Kidney (tissue), 14 donors: Measurements from ENCODE around the gene SNTG2. TPM values are rescaled to one million over a fixed set of nuclear protein-coding genes. Genes with fewer than 3 reads are reported as not detected.

ENCODE experiments used
- DNase-seq, 5 donors: peaks; one replicate each; pipeline ENCODE4 v3.0.0-alpha.2; 2013 to 2020
- FAIRE-seq: peaks from 2 replicates; lab custom pipeline; 2012; peaks lifted over from hg19 to GRCh38; lab: Jason Lieb, UNC
- H3K27ac ChIP-seq, 2 donors: one replicate each; pipeline ENCODE4 v1.7.0; 2013; ENCODE audit warnings: low read depth in 2 of 2, low read length in 2 of 2, inconsistent platforms in 1 of 2
- H3K27me3 ChIP-seq: one replicate; pipeline ENCODE4 v1.7.1; 2013; ENCODE audit warnings: low read length, inconsistent platforms; ENCODE audit not compliant: control insufficient read depth, insufficient read depth
- H3K36me3 ChIP-seq, 3 donors: one replicate each; pipeline versions ENCODE4 v1.7.0 to v1.7.1; 2013; ENCODE audit warnings: low read length in 3 of 3, control low read depth in 1 of 3, inconsistent platforms in 1 of 3; ENCODE audit not compliant: insufficient read depth in 3 of 3, control insufficient read depth in 2 of 3
- H3K4me1 ChIP-seq, 3 donors: one replicate each; pipeline versions ENCODE4 v1.7.0 to v1.7.1; 2013; ENCODE audit warnings: low read length in 3 of 3, inconsistent platforms in 1 of 3, low read depth in 1 of 3; ENCODE audit not compliant: control insufficient read depth in 2 of 3, insufficient read depth in 2 of 3
- H3K4me3 ChIP-seq, 3 donors: one replicate each; pipeline versions ENCODE4 v1.7.0 to v1.8.1; 2013; ENCODE audit warnings: low read length in 3 of 3, control low read depth in 1 of 3, inconsistent platforms in 1 of 3
- H3K9ac ChIP-seq, 3 donors: one replicate each; pipeline versions ENCODE4 v1.7.0 to v1.7.1; 2013; ENCODE audit warnings: low read length in 3 of 3, control low read depth in 1 of 3, inconsistent platforms in 1 of 3
- H3K9me3 ChIP-seq, 3 donors: one replicate each; pipeline versions ENCODE4 v1.7.0 to v1.7.1; 2013; ENCODE audit warnings: low read length in 3 of 3, control low read depth in 1 of 3, inconsistent platforms in 1 of 3; ENCODE audit not compliant: control insufficient read depth in 2 of 3, insufficient read depth in 1 of 3
- CTCF ChIP-seq: IDR thresholded peaks from 3 replicates; pipeline ENCODE4 v1.5.1; 2012; ENCODE audit warnings: mild to moderate bottlenecking, moderate library complexity, borderline replicate concordance; ENCODE audit not compliant: insufficient read depth; ENCODE audit errors: extremely low read depth
- intact Hi-C: fragments of 100-400 bp; cut with DNase I; formaldehyde crosslinking; loops from one replicate; pipeline ENCODE4 v1.11.1; 2022
- polyA plus RNA-seq: library from polyadenylated mRNA; stranded (reverse); fragments of 350-450 nt; fragmentation: Illumina TruSeq; extraction: RNeasy Lipid Tissue Mini Kit (QIAGEN cat#74804); gene quantifications from one replicate; pipeline ENCODE4 v1.2.3, GENCODE V29; 2014; ENCODE audit warnings: low read depth, low replicate concordance; ENCODE audit not compliant: insufficient read depth
- total RNA-seq: library from RNA; stranded (reverse); fragmentation: NEBNext Ultra II Directional; extraction: Animal tissue kit (Norgen Biotek cat#: 25700); gene quantifications from one replicate; pipeline ENCODE4 v1.2.1, GENCODE V29; 2021
- donor health status: control.
- donor health status: control.
- donor health status: control.
- donor health status: control.
- donor health status: control.
- donor health status: DM: yes; HTN: yes; CAD: no.
- donor health status: Normal renal cell carcinoma (clear cell type).

The SNTG2 gene
- total and polyA plus RNA-seq, 2 donors from 2014 or later: 2.2 TPM; not detected in 1

- H3K9ac ChIP-seq: no peak overlapping the region
- TF ChIP-seq CTCF: no peak
- H3K27me3 ChIP-seq: no peaks in the 10 kb centered on the region
- H3K36me3 ChIP-seq: no peaks in the 10 kb centered on the region
- H3K4me1 ChIP-seq: no peaks in the 10 kb centered on the region
- DNase-seq (no peak), FAIRE-seq (no peak)
- H3K4me3 ChIP-seq: no peak overlapping the region
- H3K9me3 ChIP-seq: no peaks in the 10 kb centered on the region
- intact Hi-C loops: no loop called here
- no peak overlapping the region for H3K27ac ChIP-seq
Observed at GRCh38 chr2:937530-937929, 13.1 kb upstream of the SNTG2 start.

GRCh38 chr2:938181-939005 lies 12.3 kb upstream of the SNTG2 start:
- no peak overlapping the region for H3K27ac ChIP-seq
- no peak overlapping the region for H3K9ac ChIP-seq
- DNase-seq: peak in 4 of 5 donors; percentile 83 to 87 (median 86)
- peaks cover 0 to under 1% (median 0%) of the 10 kb centered on the region in 3 donors for H3K9me3 ChIP-seq
- H3K36me3 ChIP-seq: no peaks in the 10 kb centered on the region
- no peaks in the 10 kb centered on the region for H3K27me3 ChIP-seq
- no peak overlapping the region for H3K4me3 ChIP-seq
- no peaks in the 10 kb centered on the region for H3K4me1 ChIP-seq
- intact Hi-C loops: no loop called here
- no peak for TF ChIP-seq CTCF
- no peak for FAIRE-seq

- Histone ChIP-seq H3K9me3 (peaks cover 0 to 14% (median 0%) of the 10 kb centered on the region in 3 donors), H3K36me3 (no peaks in the 10 kb centered on the region), H3K27ac (no peak overlapping the region), H3K4me1 (no peaks in the 10 kb centered on the region), H3K27me3 (no peaks in the 10 kb centered on the region), H3K4me3 (no peak overlapping the region), H3K9ac (no peak overlapping the region)
- no peak for DNase-seq
- FAIRE-seq: no peak
- intact Hi-C loops: no loop called here
- TF ChIP-seq CTCF: no peak
Observed at GRCh38 chr2:939936-940601, 10.6 kb upstream of the SNTG2 start.
